ENCODE data around the gene TMEM11. TPM values are rescaled to one million over a fixed set of nuclear protein-coding genes. Genes with fewer than 3 reads are reported as not detected.

Gene TMEM11
- total RNA-seq, 4 donors from 2014 or later = 16.2 to 27.6 (median 21.5) TPM

DNA sequence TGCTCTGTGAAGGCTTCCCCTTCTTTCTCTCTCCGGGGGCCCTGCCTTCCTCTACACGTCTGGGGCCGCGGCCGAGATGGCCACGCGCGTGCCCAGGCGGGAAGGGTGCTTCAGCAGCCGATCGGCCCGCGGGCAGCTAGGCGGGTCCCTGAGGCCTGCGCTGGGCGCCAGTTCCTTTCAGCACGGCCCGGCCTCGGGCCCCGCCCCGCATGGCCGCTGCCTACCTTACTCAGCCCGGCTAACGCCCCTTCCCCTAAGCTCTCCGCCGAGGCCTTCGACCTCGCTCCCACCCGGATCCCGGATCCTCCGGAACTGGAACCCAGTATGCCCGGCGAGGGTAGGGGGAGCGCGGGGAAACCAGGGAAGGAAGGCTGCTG lies 335 bp downstream of the TMEM11 start:
- peak overlapping the region; percentile 66 to 98 (median 90) for H3K4me3 ChIP-seq
- DNase-seq (ENCODE audit: low spot score in 2 of 2) = no peak
- H3K27me3 ChIP-seq = no peaks in the 10 kb centered on the region
- TF ChIP-seq, protein P1, sequence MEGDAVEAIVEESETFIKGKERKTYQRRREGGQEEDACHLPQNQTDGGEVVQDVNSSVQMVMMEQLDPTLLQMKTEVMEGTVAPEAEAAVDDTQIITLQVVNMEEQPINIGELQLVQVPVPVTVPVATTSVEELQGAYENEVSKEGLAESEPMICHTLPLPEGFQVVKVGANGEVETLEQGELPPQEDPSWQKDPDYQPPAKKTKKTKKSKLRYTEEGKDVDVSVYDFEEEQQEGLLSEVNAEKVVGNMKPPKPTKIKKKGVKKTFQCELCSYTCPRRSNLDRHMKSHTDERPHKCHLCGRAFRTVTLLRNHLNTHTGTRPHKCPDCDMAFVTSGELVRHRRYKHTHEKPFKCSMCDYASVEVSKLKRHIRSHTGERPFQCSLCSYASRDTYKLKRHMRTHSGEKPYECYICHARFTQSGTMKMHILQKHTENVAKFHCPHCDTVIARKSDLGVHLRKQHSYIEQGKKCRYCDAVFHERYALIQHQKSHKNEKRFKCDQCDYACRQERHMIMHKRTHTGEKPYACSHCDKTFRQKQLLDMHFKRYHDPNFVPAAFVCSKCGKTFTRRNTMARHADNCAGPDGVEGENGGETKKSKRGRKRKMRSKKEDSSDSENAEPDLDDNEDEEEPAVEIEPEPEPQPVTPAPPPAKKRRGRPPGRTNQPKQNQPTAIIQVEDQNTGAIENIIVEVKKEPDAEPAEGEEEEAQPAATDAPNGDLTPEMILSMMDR (IDR thresholded peaks at IDR 0.05) = no peak
- TF ChIP-seq EP300 (IDR thresholded peaks at IDR 0.05) = no peak
- TF ChIP-seq POLR2A (IDR thresholded peaks at IDR 0.05) = no peak
- no peaks in the 10 kb centered on the region for H3K9me3 ChIP-seq
- peaks cover 0 to 62% (median 25%) of the 10 kb centered on the region in 4 donors for H3K4me1 ChIP-seq
- WGBS, 2 donors = 0 to 1% methylated on average over 9 to 24 of the region's 35 CpGs
- peaks cover 0 to 26% (median 0%) of the 10 kb centered on the region in 3 donors for H3K36me3 ChIP-seq
- H3K27ac ChIP-seq = peak overlapping the region; percentile 84 to 99 (median 94)

DNA sequence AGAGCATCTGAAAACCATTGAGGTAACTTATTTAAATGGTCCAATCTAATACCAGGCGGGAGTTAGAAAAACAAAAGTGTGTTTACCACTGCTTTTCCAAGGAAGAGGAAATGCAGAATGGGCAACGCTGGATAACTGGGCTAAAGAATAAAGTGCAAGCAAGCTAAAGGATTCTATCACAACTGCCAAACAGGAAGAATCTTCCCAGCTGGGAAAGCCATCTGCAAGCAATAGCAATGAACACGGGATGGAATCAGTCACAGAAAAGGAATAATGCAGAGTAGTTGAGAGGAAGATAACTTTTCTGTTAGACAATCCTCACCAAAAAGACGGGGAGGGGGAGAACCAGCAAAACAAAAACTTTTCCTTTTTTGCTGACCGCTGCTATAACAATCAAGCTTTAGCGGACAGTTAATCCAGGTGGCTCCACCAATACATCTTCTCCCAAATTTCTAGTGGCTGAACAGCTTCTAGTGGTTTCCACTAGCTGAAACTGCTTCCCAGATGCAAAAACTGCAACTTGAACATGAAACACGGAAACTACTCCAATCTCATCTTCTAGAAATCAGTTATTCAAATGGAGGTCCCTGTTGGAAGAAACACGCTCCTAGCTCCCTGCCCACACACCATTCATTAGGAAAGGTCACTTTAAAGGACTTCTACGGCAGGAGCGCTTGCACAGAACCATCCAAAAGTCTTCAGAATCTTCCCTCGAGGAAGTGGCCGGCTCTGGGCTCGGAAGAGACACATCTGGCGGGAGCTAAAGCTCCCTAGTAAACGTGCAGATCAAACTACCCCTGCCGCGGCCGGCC lies 929 bp downstream of the TMEM11 start:
- no peak for DNase-seq (ENCODE audit: low spot score in 2 of 2)
- 3 to 4% methylated on average over 17 to 18 of the region's 18 CpGs for WGBS, 2 donors
- TF ChIP-seq, protein P1 (IDR thresholded peaks at IDR 0.05) = no peak
- TF ChIP-seq POLR2A (IDR thresholded peaks at IDR 0.05) (no peak), EP300 (IDR thresholded peaks at IDR 0.05) (no peak)
- Histone ChIP-seq H3K4me3 (peak overlapping the region; percentile 66 to 98 (median 90)), H3K36me3 (peaks cover 0 to 32% (median 0%) of the 10 kb centered on the region in 3 donors), H3K9me3 (no peaks in the 10 kb centered on the region), H3K4me1 (peaks cover 0 to 68% (median 25%) of the 10 kb centered on the region in 4 donors), H3K27ac (peak overlapping the region in 3 of 4 donors; percentile 93 to 99 (median 94)), H3K27me3 (no peaks in the 10 kb centered on the region)

DNA sequence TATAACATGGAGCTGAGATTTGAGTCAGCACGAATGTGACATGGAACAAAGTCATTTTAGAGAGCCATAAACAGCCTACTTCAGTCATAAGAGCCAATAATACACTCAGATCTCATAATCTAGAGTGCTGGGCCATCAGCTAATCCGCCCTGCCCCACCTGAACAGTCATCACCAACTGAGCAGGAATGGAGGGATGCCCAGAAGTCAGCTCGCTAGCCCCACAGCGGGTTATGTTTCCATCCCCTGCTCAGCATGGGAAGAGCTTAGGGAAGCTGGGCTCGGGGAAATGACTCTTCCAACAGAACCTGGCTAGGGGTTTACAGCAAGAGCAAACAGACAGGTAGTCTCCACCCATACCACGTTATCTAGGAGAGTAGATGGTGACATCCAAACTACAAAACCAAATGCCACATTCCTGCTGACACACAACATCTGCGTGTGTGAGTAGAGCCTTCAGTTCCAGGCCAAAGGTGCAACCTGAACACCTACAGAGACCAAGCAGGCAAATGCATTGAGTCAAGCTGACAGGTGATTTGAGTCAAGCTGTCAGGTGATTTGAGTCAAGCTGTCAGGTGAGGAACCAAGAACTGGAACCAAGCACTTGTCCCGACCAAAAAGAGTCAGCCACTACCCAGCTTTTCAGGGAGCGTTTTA lies 2.0 kb downstream of the TMEM11 start:
- no peaks in the 10 kb centered on the region for H3K27me3 ChIP-seq
- peaks cover 0 to 40% (median 0%) of the 10 kb centered on the region in 3 donors for H3K36me3 ChIP-seq
- no peak overlapping the region for H3K4me3 ChIP-seq
- no peak for DNase-seq (ENCODE audit: low spot score in 2 of 2)
- TF ChIP-seq, protein P1 (IDR thresholded peaks at IDR 0.05) = no peak
- TF ChIP-seq POLR2A (IDR thresholded peaks at IDR 0.05) = no peak
- no peak for TF ChIP-seq EP300 (IDR thresholded peaks at IDR 0.05)
- peaks cover 0 to 68% (median 25%) of the 10 kb centered on the region in 4 donors for H3K4me1 ChIP-seq
- whole genome bisulfite sequencing, 2 donors = 84 to 86% methylated on average over 9 of the region's 9 CpGs
- no peaks in the 10 kb centered on the region for H3K9me3 ChIP-seq
- no peak overlapping the region for H3K27ac ChIP-seq

DNA sequence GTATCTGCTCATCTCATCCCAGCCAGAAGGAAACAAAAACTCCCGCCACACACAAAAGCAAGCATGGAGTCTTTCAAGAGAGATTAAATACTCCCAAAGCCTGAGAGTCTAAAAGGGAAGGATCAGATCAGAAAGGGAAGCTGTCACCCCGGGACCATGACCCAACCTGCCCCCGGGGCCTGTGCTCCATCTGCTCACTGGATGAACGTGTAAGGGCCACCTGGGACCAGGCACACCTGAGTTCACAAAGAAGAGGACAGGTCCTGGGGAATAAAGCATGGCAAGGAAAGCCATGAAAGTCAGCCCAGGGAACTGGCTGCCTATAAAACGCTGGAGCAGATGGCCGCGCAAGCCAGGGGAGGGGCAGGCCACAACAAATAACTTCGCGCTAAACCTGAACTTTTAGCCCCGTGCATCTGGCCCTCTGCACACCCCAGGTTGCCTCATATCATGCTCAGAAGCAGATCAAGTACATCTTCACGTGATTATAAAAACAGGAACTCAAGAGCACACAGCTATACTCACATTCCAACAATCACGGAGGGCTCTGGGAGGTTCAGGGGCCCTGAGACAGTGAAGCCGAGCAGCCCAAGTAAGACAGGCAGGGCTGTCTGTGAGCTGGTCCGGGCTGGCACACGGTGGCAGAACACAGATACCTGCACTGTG lies 3.4 kb downstream of the TMEM11 start:
- Histone ChIP-seq H3K36me3 (peaks cover 0 to 45% (median 0%) of the 10 kb centered on the region in 3 donors), H3K27ac (no peak overlapping the region), H3K27me3 (no peaks in the 10 kb centered on the region), H3K4me3 (no peak overlapping the region), H3K4me1 (peaks cover 0 to 63% (median 24%) of the 10 kb centered on the region in 4 donors), H3K9me3 (no peaks in the 10 kb centered on the region)
- 74 to 75% methylated on average over 15 of the region's 15 CpGs for WGBS, 2 donors
- DNase-seq (ENCODE audit: low spot score in 2 of 2) = no peak
- TF ChIP-seq POLR2A (IDR thresholded peaks at IDR 0.05) = no peak
- TF ChIP-seq EP300 (IDR thresholded peaks at IDR 0.05) = no peak
- TF ChIP-seq, protein P1 (IDR thresholded peaks at IDR 0.05) = no peak
